Activated T-helper 1 cell treated with anti-CD3 and anti-CD28 coated beads, Interleukin-12 subunit alpha, Interleukin-12 subunit beta, Interleukin-2, Interleukin-4 antibody, amounts not matched to agents 30 ng/mL and 10 ng/mL and 1 ng/mL, durations not matched to agents 14 hours and 24 hours and 36 hours (primary cell): ENCODE measurements around the gene NGFR. TPM values are rescaled to one million over a fixed set of nuclear protein-coding genes. Genes with fewer than 3 reads are reported as not detected.

Experiments used
- DNase-seq: peaks from one replicate; pipeline ENCODE4 v3.0.0; 2021; ENCODE audit warnings: low spot score
- H3K27ac Mint-ChIP-seq: one replicate; pipeline ENCODE4 v1.8.0; 2021; ENCODE audit warnings: mild to moderate bottlenecking, mixed read lengths
- H3K27me3 Mint-ChIP-seq: one replicate; pipeline ENCODE4 v1.8.0; 2022; ENCODE audit warnings: mild to moderate bottlenecking, moderate library complexity, mixed read lengths; ENCODE audit not compliant: insufficient read depth
- H3K36me3 Mint-ChIP-seq: one replicate; pipeline ENCODE4 v1.8.0; 2021; ENCODE audit warnings: low read depth, mixed read lengths
- H3K4me1 Mint-ChIP-seq: one replicate; pipeline ENCODE4 v1.8.0; 2021; ENCODE audit warnings: low read depth, mixed read lengths
- H3K4me3 Mint-ChIP-seq: one replicate; pipeline ENCODE4 v1.8.0; 2021; ENCODE audit warnings: mild to moderate bottlenecking, moderate library complexity, mixed read lengths
- H3K9me3 Mint-ChIP-seq: one replicate; pipeline ENCODE4 v1.8.0; 2021; ENCODE audit warnings: mixed read lengths
- intact Hi-C: fragments of 100-400 bp; cut with micrococcal nuclease; formaldehyde crosslinking; loops from one replicate; pipeline ENCODE4 v1.15.1; 2024
- total RNA-seq: library from RNA; stranded (reverse); gene quantifications from 2 replicates; pipeline ENCODE4 v1.2.3, GENCODE V29; 2022

Gene NGFR
- total RNA-seq: 0.13 and 0.20 TPM in 2 replicates

- intact Hi-C loops: loop anchor here (5.0 to 10.0 kb wide), 5 partner anchors 88 to 500 kb away; partner anchors contain the start of genes DLX3, IGF2BP1 and SLC35B1
- no peaks in the 10 kb centered on the region for H3K36me3 Mint-ChIP-seq
- peaks cover 75% of the 10 kb centered on the region for H3K27me3 Mint-ChIP-seq
- peak; percentile 38 for DNase-seq
- no peaks in the 10 kb centered on the region for H3K9me3 Mint-ChIP-seq
- no peaks in the 10 kb centered on the region for H3K4me1 Mint-ChIP-seq
- H3K27ac Mint-ChIP-seq: peak within 1 kb of the TSS; percentile 20
- peak within 1 kb of the TSS; percentile 79 for H3K4me3 Mint-ChIP-seq
These were observed at the start of gene NGFR for GRCh38 chr17:49494986-49495841. TSS of gene NGFR (plus strand) at chr17:49495293. CDS start at chr17:49495418, 125 bp downstream.

DNA sequence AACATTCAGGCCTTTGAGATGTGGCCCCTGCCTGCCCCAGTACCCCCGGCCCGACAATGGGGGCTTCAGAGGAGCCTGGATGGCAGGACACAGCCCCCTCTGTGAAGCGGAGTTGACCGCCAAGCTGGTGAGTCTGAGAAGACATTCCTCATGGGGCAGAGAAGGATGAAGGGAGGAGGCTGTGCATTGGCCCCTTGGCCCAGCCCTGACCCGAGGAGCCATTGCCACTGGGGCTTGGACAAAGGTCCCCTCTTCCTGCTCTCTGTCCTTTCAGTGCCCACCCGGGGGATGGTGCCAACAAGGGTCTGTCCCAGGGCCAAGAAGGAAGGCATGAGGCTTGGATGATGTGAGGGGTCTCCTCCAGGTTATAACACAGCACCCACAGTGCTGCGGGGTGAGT, 49.5 kb upstream of the NGFR start:
- H3K4me3 Mint-ChIP-seq: no peak overlapping the region
- H3K36me3 Mint-ChIP-seq: no peaks in the 10 kb centered on the region
- H3K27me3 Mint-ChIP-seq: peaks cover 14% of the 10 kb centered on the region
- no peaks in the 10 kb centered on the region for H3K4me1 Mint-ChIP-seq
- intact Hi-C loops: no loop called here
- H3K27ac Mint-ChIP-seq: no peak overlapping the region
- no peaks in the 10 kb centered on the region for H3K9me3 Mint-ChIP-seq
- DNase-seq: no peak

GRCh38 chr17:49447628-49448302, 47.3 kb upstream of the NGFR start:
- intact Hi-C loops: no loop called here
- Mint-ChIP-seq H3K27ac (no peak overlapping the region), H3K4me3 (no peak overlapping the region), H3K4me1 (no peaks in the 10 kb centered on the region), H3K27me3 (peaks cover 10% of the 10 kb centered on the region), H3K9me3 (no peaks in the 10 kb centered on the region), H3K36me3 (no peaks in the 10 kb centered on the region)
- no peak for DNase-seq

DNA sequence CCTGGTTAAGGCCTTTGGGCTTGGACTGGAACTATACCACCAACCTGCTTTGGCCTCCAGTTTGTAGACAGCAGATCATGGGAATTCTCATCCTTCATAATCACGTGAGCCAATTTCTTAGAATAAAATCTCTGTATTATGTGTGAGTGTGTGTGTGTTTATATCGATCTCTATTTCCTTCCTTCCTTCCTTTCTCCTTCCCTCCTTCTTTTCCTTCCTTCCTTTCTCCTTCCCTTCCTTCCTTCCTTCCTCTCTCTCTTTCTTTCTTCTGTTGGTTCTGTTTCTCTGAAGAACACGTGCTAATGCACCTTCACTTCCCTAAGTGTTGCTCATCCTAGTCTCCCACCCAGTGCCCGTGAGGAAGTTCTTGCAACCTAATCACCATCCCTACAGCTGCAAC, 44.9 kb upstream of the NGFR start:
- DNase-seq: no peak
- peaks cover 13% of the 10 kb centered on the region for H3K27me3 Mint-ChIP-seq
- intact Hi-C loops: no loop called here

GRCh38 chr17:49450735-49451134, 44.4 kb upstream of the NGFR start:
- no peak overlapping the region for H3K27ac Mint-ChIP-seq
- H3K4me3 Mint-ChIP-seq: no peak overlapping the region
- intact Hi-C loops: no loop called here
- no peaks in the 10 kb centered on the region for H3K4me1 Mint-ChIP-seq
- DNase-seq: no peak
- no peaks in the 10 kb centered on the region for H3K9me3 Mint-ChIP-seq
- H3K36me3 Mint-ChIP-seq: no peaks in the 10 kb centered on the region
- H3K27me3 Mint-ChIP-seq: peaks cover 13% of the 10 kb centered on the region

More for the DNA sequence above, 44.9 kb upstream of the NGFR start:
- H3K27ac Mint-ChIP-seq: no peak overlapping the region
- H3K36me3 Mint-ChIP-seq: no peaks in the 10 kb centered on the region
- no peaks in the 10 kb centered on the region for H3K4me1 Mint-ChIP-seq
- H3K4me3 Mint-ChIP-seq: no peak overlapping the region
- H3K9me3 Mint-ChIP-seq: no peaks in the 10 kb centered on the region

DNA sequence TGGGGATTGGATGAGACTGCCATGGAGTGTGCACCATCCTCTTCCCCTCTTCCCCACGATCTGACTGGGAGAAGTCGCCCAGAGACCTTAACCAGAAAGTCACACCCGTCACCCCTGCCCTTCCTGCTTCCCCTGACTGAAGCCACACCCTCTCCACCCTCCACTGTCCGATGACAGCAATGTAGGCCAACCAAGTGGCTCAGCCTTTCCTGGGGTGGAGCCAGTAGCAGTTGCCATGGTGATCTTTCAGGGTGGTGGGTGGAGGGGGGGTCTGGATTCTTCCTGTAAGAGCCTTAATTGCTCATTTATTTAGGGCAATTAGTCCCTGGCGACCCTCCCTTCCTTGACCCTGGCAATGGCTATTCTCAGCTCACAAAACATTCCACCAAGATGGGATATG, 42.9 kb upstream of the NGFR start:
- DNase-seq: no peak
- H3K4me1 Mint-ChIP-seq: no peaks in the 10 kb centered on the region
- H3K27ac Mint-ChIP-seq: no peak overlapping the region
- H3K27me3 Mint-ChIP-seq: peaks cover 21% of the 10 kb centered on the region
- no peak overlapping the region for H3K4me3 Mint-ChIP-seq
- no peaks in the 10 kb centered on the region for H3K36me3 Mint-ChIP-seq
- intact Hi-C loops: no loop called here
- H3K9me3 Mint-ChIP-seq: no peaks in the 10 kb centered on the region

- intact Hi-C loops: no loop called here
- no peaks in the 10 kb centered on the region for H3K4me1 Mint-ChIP-seq
- no peak for DNase-seq
- no peaks in the 10 kb centered on the region for H3K36me3 Mint-ChIP-seq
- no peak overlapping the region for H3K27ac Mint-ChIP-seq
- no peaks in the 10 kb centered on the region for H3K9me3 Mint-ChIP-seq
- H3K4me3 Mint-ChIP-seq: no peak overlapping the region
- peaks cover 25% of the 10 kb centered on the region for H3K27me3 Mint-ChIP-seq
These were observed 42.4 kb upstream of the NGFR start for GRCh38 chr17:49452661-49453060.

DNA sequence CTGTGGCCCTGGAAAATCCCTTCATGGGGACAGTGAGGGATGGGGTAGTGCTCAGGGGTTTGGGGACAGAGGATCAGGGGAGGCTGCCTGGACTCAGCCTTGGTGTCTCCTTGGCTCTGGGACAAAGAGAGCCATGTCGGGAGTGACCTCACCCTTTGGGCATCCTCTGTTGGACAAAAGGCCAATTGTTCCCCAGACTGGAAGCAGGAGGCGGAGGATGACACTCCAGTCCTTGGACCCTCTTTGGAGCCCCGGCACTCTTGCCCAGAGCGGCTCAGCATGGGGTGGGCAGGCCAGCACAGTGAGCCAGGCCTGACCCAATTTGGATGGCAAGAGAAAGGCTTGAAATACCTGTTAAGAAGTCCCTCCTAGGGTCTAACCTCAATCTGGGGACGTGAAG, 41.0 kb upstream of the NGFR start:
- H3K27me3 Mint-ChIP-seq: peaks cover 36% of the 10 kb centered on the region

DNA sequence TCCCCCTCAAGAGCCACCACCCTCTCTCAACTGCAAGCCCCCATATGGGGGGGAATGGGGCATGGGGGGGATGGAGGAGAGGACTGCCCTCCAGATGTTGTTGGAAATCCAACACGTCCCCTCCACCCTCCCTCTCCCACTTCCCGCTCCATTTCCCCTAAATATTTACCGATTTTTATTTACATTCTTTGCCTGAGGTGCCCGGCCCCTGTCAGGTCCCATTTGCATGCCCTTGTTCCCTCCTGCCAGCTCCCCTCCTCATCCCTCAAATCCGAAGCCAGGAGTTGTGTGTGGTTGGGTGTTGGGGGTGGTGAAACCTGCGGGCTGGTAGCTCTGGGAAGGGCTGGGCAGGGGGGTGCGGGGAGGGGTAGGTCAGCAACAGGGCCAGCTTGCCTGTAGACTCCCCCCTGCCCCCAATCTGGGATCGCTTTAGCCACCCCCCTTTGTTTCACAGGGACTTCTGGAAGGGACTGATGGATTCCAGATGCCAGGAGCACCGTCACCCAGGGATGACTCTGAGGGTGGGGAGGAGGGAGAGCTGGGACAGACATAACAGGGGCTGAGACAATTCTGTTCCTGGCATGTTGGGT, 39.7 kb upstream of the NGFR start:
- DNase-seq: no peak
- Mint-ChIP-seq H3K27ac (no peak overlapping the region), H3K9me3 (no peaks in the 10 kb centered on the region), H3K4me3 (no peak overlapping the region), H3K36me3 (no peaks in the 10 kb centered on the region), H3K27me3 (peaks cover 43% of the 10 kb centered on the region), H3K4me1 (no peaks in the 10 kb centered on the region)
- intact Hi-C loops: no loop called here

More for the DNA sequence above, 41.0 kb upstream of the NGFR start:
- no peaks in the 10 kb centered on the region for H3K9me3 Mint-ChIP-seq
- no peaks in the 10 kb centered on the region for H3K36me3 Mint-ChIP-seq
- intact Hi-C loops: no loop called here
- no peak for DNase-seq
- H3K4me3 Mint-ChIP-seq: no peak overlapping the region
- no peaks in the 10 kb centered on the region for H3K4me1 Mint-ChIP-seq
- no peak overlapping the region for H3K27ac Mint-ChIP-seq

DNA sequence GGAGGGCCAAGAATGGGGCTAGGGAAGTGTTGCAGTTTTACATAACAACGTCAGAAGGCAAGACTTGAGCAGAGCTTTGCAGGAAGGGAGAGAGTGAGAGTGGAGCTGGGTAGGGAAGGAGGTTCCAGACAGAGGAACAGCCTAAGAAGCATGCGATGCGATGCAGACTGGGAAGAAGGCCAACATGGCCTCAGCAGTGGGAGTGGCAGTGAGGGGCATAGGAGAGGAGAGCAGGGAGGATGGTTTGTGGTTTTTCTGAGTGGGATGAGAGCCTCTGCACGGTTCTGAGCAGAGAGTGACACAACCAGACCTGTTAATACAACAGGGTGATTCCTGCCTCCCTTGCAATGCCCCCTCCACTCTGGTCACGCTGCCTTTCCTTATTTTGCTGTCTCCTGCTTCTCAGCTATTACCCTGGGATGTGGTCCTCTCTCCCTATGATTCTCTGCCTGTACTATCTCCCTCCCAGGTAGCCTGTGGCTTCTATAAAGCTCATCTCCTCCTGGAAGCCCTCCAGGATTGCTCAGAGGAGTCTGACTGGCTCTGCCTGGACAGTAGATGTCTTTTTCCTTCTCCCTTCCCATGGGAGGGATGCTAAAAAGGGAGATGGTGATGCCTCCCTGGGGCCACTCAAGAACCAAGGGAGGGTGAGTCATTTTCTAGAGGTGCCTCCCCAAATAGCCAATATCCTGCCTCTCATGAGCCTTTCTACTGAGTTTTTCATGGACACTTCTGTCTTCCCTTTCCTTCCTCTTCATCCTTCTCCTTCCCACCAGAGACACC, 38.7 kb upstream of the NGFR start:
- H3K27ac Mint-ChIP-seq: no peak overlapping the region
- no peaks in the 10 kb centered on the region for H3K4me1 Mint-ChIP-seq
- no peak overlapping the region for H3K4me3 Mint-ChIP-seq
- no peaks in the 10 kb centered on the region for H3K9me3 Mint-ChIP-seq
- no peak for DNase-seq
- peaks cover 50% of the 10 kb centered on the region for H3K27me3 Mint-ChIP-seq
- no peaks in the 10 kb centered on the region for H3K36me3 Mint-ChIP-seq
- intact Hi-C loops: no loop called here

DNA sequence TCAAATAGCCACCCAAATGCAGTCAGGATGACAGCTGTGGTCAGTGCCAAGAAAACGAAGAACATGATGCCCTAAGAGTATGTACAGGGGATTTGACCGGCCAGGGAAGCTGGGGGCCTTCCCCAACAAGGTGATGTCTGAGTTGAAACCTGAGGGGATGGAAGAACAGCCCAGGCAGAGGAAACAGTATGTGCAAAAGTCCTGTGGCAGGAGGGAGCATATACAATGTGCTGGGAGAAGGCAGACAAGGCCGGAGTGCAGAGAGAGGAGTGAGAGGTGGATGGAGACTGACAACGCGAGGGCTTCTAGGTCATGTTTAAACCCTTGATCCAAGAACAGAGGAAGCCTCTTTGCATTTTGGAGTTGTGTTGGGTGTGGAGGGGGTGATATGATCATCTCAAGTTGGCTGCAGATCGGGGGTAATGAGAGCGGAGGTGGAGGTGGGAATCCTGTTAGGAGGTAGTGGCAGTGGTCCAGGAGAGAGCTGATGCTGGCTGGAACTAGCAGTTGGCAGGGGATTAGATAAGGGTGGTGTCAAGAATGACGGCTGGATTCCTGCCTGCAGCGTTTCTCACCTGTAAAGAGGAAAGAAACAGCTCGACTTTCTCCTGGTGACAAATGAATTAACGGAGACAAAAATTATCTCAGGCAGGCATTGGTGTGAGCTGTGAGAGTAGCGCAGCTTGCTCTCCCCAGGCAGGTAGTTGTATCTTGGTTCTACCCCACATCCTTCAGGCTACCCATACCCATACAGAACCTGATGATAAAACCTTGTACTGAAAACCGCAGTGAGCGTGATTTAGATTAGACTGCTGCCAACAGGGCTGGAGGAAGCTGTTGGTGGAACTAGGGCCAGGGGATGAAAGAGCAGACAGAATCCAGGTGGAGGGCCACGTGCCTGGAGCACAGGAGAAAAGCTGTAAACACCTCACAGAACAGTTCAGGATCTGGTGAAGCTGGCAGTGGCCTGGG, 37.2 kb upstream of the NGFR start:
- Mint-ChIP-seq H3K9me3 (no peaks in the 10 kb centered on the region), H3K27ac (no peak overlapping the region), H3K4me1 (no peaks in the 10 kb centered on the region)

More for the DNA sequence above, 37.2 kb upstream of the NGFR start:
- peaks cover 54% of the 10 kb centered on the region for H3K27me3 Mint-ChIP-seq
- DNase-seq: no peak
- no peak overlapping the region for H3K4me3 Mint-ChIP-seq
- H3K36me3 Mint-ChIP-seq: no peaks in the 10 kb centered on the region
- intact Hi-C loops: no loop called here
